ENCODE results near the gene SLC39A9.
"Not testable (repeated sequence)": the region's sequence is repeated elsewhere in the genome, so short reads cannot be mapped to it uniquely, and the experiment has no call there.

Gene SLC39A9

DNA sequence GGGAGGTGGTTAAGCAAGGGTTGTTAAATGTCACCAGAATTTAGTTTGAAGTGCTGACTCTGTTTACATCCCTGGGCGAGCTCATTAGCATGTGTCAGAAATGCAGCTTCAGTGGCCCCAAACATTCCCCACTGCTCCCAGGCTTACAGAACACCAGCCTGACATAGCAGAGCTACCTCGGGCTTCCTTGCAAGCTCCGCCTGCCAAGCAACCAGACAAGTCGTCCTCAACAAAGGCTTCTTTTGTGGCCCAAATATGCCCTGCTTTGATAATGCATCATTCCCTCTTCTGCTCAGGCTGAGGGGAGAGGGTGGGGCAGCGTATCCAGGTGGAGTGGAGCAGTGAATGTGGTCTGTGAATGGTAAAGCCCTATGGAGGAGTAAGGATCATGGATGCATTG is 28.4 kb upstream of the SLC39A9 start:
- no peak for DNase-seq

- no peak for DNase-seq
Observed at GRCh38 chr14:69372146-69372545, 26.3 kb upstream of the SLC39A9 start.

- DNase-seq, result no peak
Observed at GRCh38 chr14:69373104-69373503, 25.4 kb upstream of the SLC39A9 start.

DNA sequence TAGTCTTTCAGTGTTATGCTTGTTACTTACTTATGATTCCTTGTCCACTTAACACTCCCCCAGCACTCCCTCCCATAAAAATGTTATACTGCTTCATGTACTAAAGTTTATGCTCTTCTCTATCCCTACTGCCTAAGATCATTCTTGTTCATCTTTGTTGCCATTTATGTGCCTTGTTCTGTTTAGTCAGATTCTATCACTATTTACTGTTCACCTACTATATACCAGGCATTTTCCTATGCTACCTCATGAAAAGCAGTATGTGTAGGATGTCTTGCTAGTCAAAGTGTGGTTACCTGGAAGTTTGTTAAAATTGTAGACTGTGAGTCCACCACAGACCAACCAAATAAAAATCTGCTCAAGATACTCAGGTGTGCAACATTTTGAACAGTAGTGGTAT is 24.3 kb upstream of the SLC39A9 start:
- no peak for DNase-seq

GRCh38 chr14:69375182-69375581 is 23.3 kb upstream of the SLC39A9 start:
- no peak for DNase-seq

DNA sequence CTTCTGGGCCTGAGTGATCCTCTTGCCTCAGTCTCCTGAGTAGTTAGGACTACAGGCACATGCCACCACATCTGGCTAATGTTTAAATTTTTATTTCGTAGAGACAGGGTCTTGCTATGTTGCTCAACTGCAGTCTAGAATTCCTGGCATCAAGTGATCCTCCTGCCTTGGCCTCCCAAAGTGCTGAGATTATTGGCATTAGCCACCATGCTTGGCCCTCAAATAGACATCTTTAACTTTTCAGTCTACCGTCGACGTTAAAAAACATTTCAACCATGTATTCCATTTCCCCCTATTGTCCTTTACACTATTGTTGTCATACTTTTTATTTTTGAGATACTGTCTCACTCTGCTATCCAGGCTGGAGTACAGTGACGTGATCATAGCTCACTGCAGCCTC is 22.8 kb upstream of the SLC39A9 start:
- DNase-seq, result no peak

GRCh38 chr14:69376439-69376838 is 22.1 kb upstream of the SLC39A9 start:
- DNase-seq, result no peak

DNA sequence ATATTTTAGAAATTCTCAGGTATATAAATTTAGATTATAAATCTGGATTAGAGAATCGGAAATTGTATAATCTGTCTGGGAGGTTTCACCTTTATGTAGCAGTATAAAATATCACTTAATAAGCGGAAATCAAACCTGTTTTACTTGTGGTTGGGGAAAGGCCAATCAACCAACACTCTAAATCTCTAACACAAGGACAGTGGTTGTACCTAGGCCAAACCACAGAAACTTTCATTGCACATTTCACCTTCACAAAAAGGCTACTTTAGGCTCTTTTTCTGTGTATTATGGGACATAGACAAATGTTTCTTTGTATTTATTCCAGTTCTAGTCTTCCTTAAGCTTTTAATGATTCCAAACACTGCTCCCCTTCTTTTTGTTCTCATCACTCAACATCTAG is 20.2 kb upstream of the SLC39A9 start:
- no peak for DNase-seq

DNA sequence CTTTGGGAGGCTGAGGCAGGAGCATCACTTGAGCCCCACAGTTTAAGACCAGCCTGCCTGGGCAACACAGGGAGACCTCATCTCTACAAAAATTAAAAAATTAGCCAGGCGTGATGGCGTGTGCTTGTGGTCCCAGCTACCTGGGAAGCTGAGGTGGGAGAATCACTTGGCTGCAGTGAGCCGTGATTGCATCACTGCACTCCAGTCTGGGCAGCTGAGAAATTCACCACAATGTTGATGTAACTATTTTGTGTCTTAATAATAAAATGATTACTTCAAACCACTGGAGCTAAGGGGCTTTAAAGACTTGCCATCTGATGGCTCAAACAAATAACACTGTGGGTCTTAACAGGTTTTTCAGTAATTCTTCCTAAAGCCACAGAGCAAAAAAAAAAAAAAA is 11.2 kb upstream of the SLC39A9 start:
- DNase-seq, result no peak

DNA sequence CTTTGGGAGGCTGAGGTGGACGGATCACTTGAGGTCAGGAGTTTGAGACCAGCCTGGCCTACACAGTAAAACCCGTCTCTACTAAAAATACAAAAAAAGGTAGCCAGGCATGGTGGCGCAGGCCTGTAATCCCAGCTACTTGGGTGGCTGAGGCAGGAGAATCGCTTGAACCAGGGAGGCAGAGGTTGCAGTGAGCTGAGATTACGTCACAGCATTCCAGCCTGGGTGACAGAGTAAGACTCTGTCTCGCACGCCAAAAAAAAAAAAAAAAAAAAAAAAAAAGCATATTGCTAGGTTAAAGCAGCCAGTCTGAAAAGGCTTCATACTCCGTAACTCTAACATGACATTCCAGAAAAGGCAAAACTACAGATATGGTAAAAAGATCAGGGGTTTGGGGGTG is 7.1 kb upstream of the SLC39A9 start:
- DNase-seq, result not testable (repeated sequence)

DNA sequence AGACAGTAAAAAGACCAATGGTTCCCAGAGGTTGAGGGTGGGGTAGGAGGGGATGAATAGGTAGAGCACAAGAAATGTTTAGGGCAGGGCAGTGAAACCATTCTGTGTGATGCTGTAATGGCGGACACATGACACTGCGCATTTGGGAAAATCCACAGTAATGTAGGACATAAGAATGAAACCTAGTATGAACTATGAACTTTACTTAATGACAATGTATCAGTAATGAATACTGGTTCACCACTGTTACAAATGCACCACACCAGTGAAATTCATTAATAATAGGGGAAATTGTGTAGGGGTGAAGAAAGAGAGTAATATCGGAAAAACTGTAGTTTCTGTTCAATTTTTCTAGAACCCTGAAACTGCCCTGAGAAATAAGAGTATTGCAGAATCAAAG is 6.0 kb upstream of the SLC39A9 start:
- no peak for DNase-seq

GRCh38 chr14:69395929-69396328 is 2.6 kb upstream of the SLC39A9 start:
- DNase-seq, result no peak

DNA sequence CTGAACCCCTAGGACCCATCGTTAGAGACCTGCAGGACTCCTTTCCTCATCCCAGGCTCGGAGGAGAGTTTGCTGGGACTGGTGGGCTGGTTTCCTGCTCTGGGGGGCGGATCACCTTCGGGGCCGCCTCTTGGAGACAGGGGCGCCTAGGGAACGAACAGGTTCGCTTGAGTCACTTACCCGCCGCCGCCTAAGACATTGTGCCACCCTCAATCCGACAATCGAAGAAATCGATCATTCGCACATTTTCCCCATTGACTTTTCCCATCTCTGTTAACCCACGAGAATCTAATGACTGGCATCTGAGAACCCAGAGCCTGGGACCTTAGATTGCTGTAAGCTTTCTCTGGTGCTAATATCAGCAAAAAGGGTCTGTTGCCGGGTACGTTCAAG is 322 bp downstream of the SLC39A9 start:
- no peak for DNase-seq

GRCh38 chr14:69399750-69400149 is 1.3 kb downstream of the SLC39A9 start:
- DNase-seq, result no peak

DNA sequence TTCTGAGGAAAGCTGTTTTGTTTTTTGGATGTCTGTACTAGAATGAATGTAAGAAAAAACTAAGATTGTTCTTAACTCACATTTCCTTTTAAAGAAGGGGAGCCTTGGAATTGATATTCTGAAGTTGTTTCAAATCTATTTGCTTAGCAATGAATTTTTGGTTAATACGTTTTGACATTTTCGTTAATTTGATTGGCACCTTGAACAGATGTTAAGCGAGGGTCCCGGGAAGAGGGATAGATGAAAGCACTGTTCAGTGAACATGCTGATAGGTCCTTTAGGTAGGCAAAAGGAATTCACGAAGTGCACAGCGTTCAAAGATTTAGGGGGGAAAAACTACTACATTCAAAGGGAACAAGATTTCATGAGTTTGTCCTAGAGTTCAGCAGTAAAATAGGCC is 1.7 kb downstream of the SLC39A9 start:
- no peak for DNase-seq

GRCh38 chr14:69401841-69402240 is 3.3 kb downstream of the SLC39A9 start:
- no peak for DNase-seq

- DNase-seq, result no peak
Observed at GRCh38 chr14:69404478-69404877, 6.0 kb downstream of the SLC39A9 start.

GRCh38 chr14:69404883-69405282 is 6.4 kb downstream of the SLC39A9 start:
- DNase-seq, result no peak

- no peak for DNase-seq
Observed at GRCh38 chr14:69405762-69406161, 7.3 kb downstream of the SLC39A9 start.

DNA sequence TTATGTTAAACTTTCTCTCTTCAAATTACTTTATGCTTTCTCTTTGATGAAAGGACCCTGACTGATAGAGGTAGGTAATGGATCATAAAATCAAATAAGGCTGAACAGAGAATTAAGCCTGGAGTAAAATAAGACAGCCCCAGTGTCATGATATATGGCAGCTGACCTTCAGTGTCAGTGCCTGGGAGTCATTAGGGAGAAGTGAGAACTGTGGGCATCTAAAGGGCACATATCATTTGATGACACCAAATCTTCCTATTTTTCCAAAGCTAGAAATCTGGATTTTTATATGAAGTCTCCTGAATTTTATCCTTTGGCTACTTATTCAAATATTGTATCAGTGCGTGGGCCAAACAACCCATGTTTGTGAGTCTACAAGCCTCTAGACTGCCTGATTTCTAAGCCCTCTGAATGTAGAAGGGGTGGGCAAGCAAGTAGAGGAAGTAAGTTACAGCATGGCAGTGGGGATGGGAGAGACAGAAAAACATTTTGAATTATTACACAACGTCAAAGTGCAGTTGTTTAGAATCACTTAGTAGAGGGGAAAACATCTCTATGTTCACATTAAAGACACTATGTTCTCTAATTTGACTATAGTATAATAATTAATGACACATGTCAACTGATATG is 10.0 kb downstream of the SLC39A9 start:
- no peak for DNase-seq

DNA sequence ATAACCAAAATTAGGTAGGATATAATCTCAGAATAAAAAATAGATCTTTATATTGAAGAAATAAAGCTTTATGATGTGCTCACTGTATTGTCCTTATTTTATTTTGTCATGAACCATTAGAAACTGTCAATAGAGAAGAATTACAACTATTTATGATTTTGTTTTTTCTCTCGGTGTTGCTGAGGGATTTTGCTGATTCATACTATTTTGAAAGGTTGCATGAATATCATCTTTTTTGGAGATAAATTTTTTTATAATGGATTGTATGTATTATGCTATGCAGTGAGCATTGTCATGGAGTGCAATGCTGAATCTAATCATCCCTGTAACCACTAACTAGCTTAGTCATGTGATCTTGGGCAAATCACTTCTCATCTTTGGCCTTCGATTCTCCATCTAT is 15.0 kb downstream of the SLC39A9 start:
- DNase-seq, result no peak

DNA sequence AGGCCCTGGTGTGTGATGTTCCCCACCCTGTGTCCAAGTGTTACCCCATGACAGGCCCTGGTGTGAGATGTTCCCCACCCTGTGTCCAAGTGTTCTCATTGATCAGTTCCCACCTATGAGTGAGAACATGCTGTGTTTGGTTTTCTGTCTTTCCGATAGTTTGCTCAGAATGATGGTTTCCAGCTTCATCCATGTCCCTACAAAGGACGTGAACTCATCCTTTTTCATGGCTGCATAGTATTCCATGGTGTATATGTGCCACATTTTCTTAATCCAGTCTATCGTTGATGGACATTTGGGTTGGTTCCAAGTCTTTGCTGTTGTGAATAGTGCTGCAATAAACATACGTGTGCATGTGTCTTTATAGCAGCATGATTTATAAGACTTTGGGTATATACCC is 17.6 kb downstream of the SLC39A9 start:
- not testable (repeated sequence) for DNase-seq

- no peak for DNase-seq
Observed at GRCh38 chr14:69423279-69423678, 24.8 kb downstream of the SLC39A9 start.

- DNase-seq, result no peak
Observed at GRCh38 chr14:69424149-69424923, 25.8 kb downstream of the SLC39A9 start.

- no peak for DNase-seq
Observed at GRCh38 chr14:69427596-69427995, 29.1 kb downstream of the SLC39A9 start.

All from NCI-H1105 (cell line).